H4 (cell line): ENCODE results near the gene DUXB. TPM values are rescaled to one million over a fixed set of nuclear protein-coding genes. Genes with fewer than 3 reads are reported as not detected.
A peak's percentile ranks its signal among the peaks of the same experiment; 100 is the strongest.

Experiments used
- DNase-seq: peaks from one replicate; pipeline ENCODE4 v3.0.0-alpha.2; 2015; ENCODE audit warnings: low spot score
- total RNA-seq: library from RNA; depleted of rRNA; stranded (reverse); fragments of >200 nt; shearing (Covaris generic); gene quantifications from 2 replicates; pipeline ENCODE4 v1.2.3, GENCODE V29; 2014; rRNA removed

Gene DUXB
- total RNA-seq, 1 experiment from 2014 or later, result not detected

DNA sequence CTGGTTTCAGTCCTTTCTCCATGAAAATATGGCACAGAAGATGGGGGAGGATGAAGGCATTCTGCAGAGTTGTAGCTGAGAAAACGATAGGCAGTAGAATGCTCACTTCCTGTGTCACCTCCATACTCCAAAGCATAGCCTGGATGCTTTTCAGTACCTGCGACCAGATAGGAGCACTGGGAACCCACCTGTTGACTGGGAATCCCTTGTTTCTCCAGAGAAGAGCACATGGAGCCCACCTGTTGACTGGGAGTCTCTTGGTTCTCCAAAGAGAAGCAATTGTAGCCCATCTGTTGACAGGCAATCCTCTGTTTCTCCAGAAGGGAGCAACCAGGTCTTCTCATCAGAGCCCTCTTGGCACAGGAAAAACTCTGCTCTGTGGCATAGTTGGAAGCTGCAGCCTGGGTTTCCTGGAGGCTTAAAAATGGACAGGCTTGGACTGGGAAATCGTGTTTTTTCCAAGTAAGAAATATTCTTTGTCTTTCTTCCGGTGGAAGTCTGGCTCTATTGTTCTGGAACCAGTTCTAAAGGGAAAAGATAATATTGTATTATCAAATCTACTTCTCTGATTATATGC lies 40.4 kb downstream of the DUXB start:
- DNase-seq, result no peak

DNA sequence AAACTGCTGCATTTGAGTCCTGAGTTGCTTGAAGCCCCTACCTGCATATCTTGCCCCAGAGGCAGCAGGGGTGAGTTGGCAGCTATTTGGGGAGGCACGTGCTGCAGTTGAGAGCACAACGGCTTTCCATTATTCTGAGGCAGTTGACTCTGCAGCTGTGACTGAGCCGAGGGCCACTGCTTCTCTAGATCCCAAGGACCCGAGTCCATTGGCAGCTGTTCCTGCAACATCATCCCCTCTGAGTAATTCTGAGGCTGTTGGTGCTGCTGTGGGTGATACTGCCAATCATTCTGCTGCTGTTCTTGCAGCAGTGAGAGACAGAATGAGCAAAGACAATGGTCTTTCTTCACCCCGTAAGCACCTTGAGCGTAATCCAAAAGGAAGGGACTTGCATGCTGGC lies 40.9 kb downstream of the DUXB start:
- DNase-seq, result no peak

DNA sequence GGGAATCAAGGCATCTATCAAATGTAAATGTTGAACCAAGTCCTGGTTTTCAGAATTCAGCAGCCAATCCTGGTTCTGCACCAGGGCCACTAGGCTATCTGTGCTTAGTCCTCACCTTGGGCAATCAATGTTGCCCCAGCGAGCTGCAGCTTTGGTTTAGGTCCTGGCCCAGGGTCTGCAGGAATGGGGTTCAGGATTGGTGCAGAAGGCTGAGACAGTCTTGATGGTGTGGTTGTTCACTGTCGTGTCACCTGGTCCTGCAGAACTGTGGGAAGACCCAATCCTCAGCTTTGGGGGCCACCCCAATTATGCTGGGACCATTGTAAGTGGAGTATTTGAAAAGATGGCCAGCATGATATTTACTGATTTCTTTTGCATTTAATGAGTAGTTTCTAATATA lies 43.1 kb downstream of the DUXB start:
- no peak for DNase-seq

DNA sequence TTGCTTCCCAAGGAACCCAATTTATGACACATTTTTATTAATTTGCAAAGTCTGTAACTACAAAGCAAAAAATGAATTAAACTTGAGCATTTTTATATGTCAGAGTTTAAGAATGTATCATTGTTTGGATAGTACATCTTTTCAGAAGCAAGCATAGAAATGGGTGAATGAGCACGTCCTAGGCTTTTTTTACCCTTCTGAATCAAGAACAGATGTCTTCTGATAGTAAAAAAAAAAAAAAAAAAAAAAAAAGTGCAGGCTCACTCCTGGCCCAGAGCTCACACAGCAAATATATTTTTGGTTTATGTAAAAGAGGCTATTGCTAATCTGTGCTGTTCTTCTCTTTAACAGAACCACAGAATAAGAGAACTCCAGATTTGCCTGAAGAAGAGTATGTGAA lies 47.3 kb downstream of the DUXB start:
- DNase-seq, result no peak

DNA sequence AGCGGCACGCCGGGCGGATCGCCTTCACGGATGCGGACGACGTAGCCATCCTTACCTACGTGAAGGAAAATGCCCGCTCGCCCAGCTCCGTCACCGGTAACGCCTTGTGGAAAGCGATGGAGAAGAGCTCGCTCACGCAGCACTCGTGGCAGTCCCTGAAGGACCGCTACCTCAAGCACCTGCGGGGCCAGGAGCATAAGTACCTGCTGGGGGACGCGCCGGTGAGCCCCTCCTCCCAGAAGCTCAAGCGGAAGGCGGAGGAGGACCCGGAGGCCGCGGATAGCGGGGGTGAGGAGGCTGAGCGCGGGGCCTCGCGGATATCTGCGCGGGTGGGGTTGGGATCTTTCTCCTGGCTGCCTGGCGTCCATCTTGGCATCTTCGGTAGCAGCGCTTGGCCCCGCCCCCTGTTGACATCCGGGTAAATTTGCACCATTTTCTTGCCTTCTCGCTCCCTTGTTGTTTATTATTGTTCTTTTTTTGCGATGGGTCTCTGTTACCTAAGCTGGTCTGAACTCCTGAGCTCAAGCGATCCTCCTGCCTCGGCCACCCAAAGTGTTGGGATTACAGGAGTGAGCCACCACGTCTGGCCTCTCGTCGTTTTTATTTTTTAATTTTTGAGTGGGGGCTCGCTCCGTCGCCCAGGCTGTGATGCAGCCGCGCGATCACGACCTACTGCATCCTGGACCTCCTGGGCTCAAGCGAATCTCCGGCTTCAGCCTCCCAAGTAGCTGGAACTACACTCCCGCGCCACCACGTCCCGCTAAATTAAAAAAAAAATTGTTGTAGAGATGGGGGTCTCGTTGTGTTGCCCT lies 52.8 kb downstream of the DUXB start:
- peak; percentile 60 for DNase-seq

DNA sequence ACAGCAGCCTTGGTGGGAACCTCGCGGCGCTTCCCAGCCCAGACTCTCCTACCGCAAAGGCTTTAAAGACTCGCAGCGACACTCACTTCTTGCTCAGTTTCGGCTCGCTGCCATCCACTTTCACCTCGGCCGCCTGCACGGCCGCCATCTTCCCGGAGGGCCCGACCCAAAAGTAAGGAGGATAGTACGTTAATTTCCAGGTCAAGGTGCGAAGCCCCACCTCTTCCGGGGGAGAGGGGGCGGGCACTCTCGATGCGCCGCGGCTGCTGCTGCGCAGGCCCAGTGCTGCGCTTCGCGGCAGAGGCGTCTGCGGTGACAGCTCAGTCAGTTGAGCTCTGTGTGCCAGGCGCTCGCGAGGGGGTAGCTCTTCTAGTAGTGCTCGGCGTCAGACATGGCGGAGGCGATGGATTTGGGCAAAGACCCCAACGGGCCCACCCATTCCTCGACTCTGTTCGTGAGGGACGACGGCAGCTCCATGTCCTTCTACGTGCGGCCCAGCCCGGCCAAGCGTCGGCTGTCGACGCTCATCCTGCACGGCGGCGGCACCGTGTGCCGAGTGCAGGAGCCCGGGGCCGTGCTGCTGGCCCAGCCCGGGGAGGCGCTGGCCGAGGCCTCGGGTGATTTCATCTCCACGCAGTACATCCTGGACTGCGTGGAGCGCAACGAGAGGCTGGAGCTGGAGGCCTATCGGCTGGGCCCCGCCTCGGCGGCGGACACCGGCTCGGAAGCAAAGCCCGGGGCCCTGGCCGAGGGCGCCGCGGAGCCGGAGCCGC lies 53.6 kb downstream of the DUXB start, which contains the start of the genes KARS1 and TERF2IP:
Gene KARS1, minus strand, starts transcription at position 174 of the 773 bp plus-strand sequence. Its CDS starts 26 bp downstream, at position 148.
Gene TERF2IP, plus strand, starts transcription at position 282 of the 773 bp plus-strand sequence. Its CDS starts 110 bp downstream, at position 392.
- DNase-seq, result peak; percentile 91

DNA sequence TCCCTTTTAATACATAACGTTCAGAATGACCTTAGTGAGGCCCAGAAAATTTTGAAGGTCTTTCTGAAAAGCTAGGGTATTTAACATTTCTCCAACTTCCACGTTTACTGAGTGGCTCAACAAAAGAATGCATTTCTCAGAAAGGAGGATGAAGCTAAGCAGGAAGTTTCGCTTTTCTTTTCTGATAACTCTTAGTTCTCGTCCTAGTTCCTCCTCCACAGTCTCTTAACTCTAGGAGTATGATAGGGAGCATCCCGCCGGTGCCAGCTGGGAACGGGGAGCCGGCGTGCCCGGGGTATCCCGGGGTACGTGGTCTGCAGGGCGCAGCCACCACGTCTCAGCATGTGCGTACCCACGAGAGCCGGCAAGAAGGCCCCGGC lies 54.2 kb downstream of the DUXB start:
- no peak for DNase-seq

DNA sequence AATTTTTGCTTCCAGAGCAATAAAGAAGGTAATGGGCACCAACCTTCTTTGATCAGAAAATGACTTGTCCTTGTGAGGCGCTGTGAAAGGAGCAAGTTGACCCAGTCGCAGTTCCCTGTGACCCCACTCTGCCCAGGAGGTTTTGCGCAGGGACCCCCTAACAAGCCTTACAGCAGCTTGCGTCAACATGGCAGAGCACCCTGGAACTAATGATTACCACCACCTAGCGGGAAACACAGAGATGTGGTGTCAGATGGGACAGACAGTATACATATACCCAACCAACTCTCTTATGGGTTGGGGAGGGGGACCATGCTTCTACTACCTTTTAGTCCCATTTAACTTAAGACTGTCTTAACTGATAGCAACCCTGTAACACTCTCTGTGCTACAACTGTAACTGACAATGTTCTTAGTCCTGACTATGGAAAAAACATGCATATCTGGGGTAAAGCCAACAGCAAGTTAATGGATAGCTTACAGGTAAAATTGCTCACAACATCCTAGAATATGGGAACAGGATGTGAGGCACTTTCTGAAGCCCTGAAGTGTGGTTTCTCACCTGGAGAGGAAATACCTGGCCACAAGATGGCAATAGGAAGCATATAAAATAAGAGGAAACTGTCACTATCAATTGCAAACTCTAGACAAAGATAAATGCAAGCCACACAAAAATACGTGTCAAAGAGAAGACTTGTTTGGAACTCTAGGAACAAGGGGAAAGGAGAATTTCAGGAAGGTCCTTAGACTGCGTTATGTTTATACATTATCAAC lies 56.8 kb downstream of the DUXB start:
- no peak for DNase-seq

Other genes with a start within 250 kb of the DUXB start
- gene TMEM170A, start 236.8 kb downstream of the DUXB start, total RNA-seq, result 19.2 and 24.1 TPM in 2 replicates
- gene CHST6, start 206.0 kb downstream of the DUXB start, total RNA-seq, result 0.04 TPM in 2 replicates
- gene CHST5, start 165.4 kb downstream of the DUXB start, total RNA-seq, result 0.04 TPM in 1 of 2 replicates, not detected in the other
- gene TMEM231, start 145.2 kb downstream of the DUXB start, total RNA-seq, result 17.8 and 20.6 TPM in 2 replicates
- gene GABARAPL2, start 135.1 kb downstream of the DUXB start, total RNA-seq, result 50.6 and 85.4 TPM in 2 replicates
- gene ADAT1, start 78.2 kb downstream of the DUXB start, total RNA-seq, result 79.7 and 81.1 TPM in 2 replicates
- gene KARS1, start 53.8 kb downstream of the DUXB start, total RNA-seq, result 276 and 279 TPM in 2 replicates
- gene TERF2IP, start 53.7 kb downstream of the DUXB start, total RNA-seq, result 38.9 and 40.2 TPM in 2 replicates
- gene CPHXL2, start 24.5 kb downstream of the DUXB start, total RNA-seq, result not detected in 2 replicates
- not detected in 2 replicates for gene CPHXL, start 25.0 kb upstream of the DUXB start, total RNA-seq